Measurements from ENCODE around the gene OPCML.

The OPCML gene

GRCh38 chr11:132943706-132944568 lies 588.4 kb downstream of the OPCML start:
- Histone ChIP-seq H2AK5ac (ENCODE audit: low read depth, low read length) (no peak overlapping the region), H4K8ac (ENCODE audit: low read depth, low read length) (no peak overlapping the region), H2AFZ (ENCODE audit: low read length) (peak overlapping the region; percentile 88), H4K91ac (ENCODE audit: low read depth, low read length, poor library complexity) (no peak overlapping the region), H2BK12ac (ENCODE audit: low read length) (no peak overlapping the region), H3K79me1 (ENCODE audit: low read depth, low read length) (no peaks in the 10 kb centered on the region), H3K9me3 (replicated peaks in 1 of 2; ENCODE audit: control insufficient read depth in 2 of 2, insufficient read depth in 1 of 2, low read depth in 1 of 2, low read length in 2 of 2) (no peaks in the 10 kb centered on the region), H3K14ac (ENCODE audit: low read length) (no peak overlapping the region), H3K23ac (ENCODE audit: low read depth, low read length, poor library complexity) (no peak overlapping the region), H2BK5ac (ENCODE audit: low read length) (no peak overlapping the region), H3K27me3 (ENCODE audit: control insufficient read depth in 3 of 3, insufficient read depth in 3 of 3, low read depth in 1 of 3, low read length in 3 of 3) (peaks cover 0 to 55% (median 19%) of the 10 kb centered on the region in 3 experiments), H3K4ac (ENCODE audit: low read length) (no peak overlapping the region), H3K4me3 (ENCODE audit: low read length in 2 of 2) (peak overlapping the region; percentile 42 to 79), H3K9ac (ENCODE audit: low read depth, low read length, poor library complexity) (peak overlapping the region; percentile 72), H2BK15ac (ENCODE audit: low read length) (no peak overlapping the region), H3K36me3 (replicated peaks in 1 of 2; ENCODE audit: control insufficient read depth in 2 of 2, insufficient read depth in 2 of 2, low read length in 2 of 2) (no peaks in the 10 kb centered on the region), H3K4me1 (ENCODE audit: control insufficient read depth in 2 of 2, insufficient read depth in 1 of 2, low read depth in 1 of 2, low read length in 2 of 2) (peaks cover 2 to 9% of the 10 kb centered on the region in 2 donors), H3K4me2 (ENCODE audit: insufficient read depth, low read length, poor library complexity, severe bottlenecking) (peak overlapping the region; percentile 87), H3K27ac (replicated peaks; ENCODE audit: low read length) (no peak overlapping the region), H3K18ac (ENCODE audit: low read length) (peak overlapping the region; percentile 83), H2BK120ac (ENCODE audit: low read depth, low read length) (no peak overlapping the region)
- WGBS, 2 donors (ENCODE audit: extremely low coverage in 2 of 2, insufficient read length in 2 of 2, insufficient replicate concordance in 1 of 2), result no CpG with 5 or more reads among the region's 104 CpGs
- DNase-seq (ENCODE audit: low spot score), result peak; percentile 27

GRCh38 chr11:132943357-132943705 lies 589.0 kb downstream of the OPCML start:
- WGBS, 2 donors (ENCODE audit: extremely low coverage in 2 of 2, insufficient read length in 2 of 2, insufficient replicate concordance in 1 of 2), result no CpG with 5 or more reads among the region's 17 CpGs
- Histone ChIP-seq H3K4me2 (ENCODE audit: insufficient read depth, low read length, poor library complexity, severe bottlenecking) (peak overlapping the region; percentile 87), H2BK15ac (ENCODE audit: low read length) (no peak overlapping the region), H3K27ac (replicated peaks; ENCODE audit: low read length) (no peak overlapping the region), H3K4ac (ENCODE audit: low read length) (no peak overlapping the region), H3K14ac (ENCODE audit: low read length) (no peak overlapping the region), H3K79me1 (ENCODE audit: low read depth, low read length) (no peaks in the 10 kb centered on the region), H3K4me1 (ENCODE audit: control insufficient read depth in 2 of 2, insufficient read depth in 1 of 2, low read depth in 1 of 2, low read length in 2 of 2) (peaks cover 2 to 9% of the 10 kb centered on the region in 2 donors), H2AFZ (ENCODE audit: low read length) (peak overlapping the region; percentile 88), H3K4me3 (ENCODE audit: low read length in 2 of 2) (peak overlapping the region; percentile 42 to 79), H3K23ac (ENCODE audit: low read depth, low read length, poor library complexity) (no peak overlapping the region), H4K91ac (ENCODE audit: low read depth, low read length, poor library complexity) (no peak overlapping the region), H3K18ac (ENCODE audit: low read length) (peak overlapping the region; percentile 31), H2BK5ac (ENCODE audit: low read length) (no peak overlapping the region), H2BK12ac (ENCODE audit: low read length) (no peak overlapping the region), H3K9ac (ENCODE audit: low read depth, low read length, poor library complexity) (no peak overlapping the region), H2BK120ac (ENCODE audit: low read depth, low read length) (no peak overlapping the region), H4K8ac (ENCODE audit: low read depth, low read length) (no peak overlapping the region), H2AK5ac (ENCODE audit: low read depth, low read length) (no peak overlapping the region), H3K9me3 (replicated peaks in 1 of 2; ENCODE audit: control insufficient read depth in 2 of 2, insufficient read depth in 1 of 2, low read depth in 1 of 2, low read length in 2 of 2) (no peaks in the 10 kb centered on the region), H3K36me3 (replicated peaks in 1 of 2; ENCODE audit: control insufficient read depth in 2 of 2, insufficient read depth in 2 of 2, low read length in 2 of 2) (no peaks in the 10 kb centered on the region), H3K27me3 (ENCODE audit: control insufficient read depth in 3 of 3, insufficient read depth in 3 of 3, low read depth in 1 of 3, low read length in 3 of 3) (peaks cover 0 to 55% (median 19%) of the 10 kb centered on the region in 3 experiments)
- DNase-seq (ENCODE audit: low spot score), result peak; percentile 6

- peak overlapping the region; percentile 42 to 79 for H3K4me3 ChIP-seq (ENCODE audit: low read length in 2 of 2)
- no peak overlapping the region for H2BK120ac ChIP-seq (ENCODE audit: low read depth, low read length)
- peak; percentile 14 for DNase-seq (ENCODE audit: low spot score)
- H2BK15ac ChIP-seq (ENCODE audit: low read length), result no peak overlapping the region
- H3K27me3 ChIP-seq (ENCODE audit: control insufficient read depth in 3 of 3, insufficient read depth in 3 of 3, low read depth in 1 of 3, low read length in 3 of 3), result peaks cover 0 to 52% (median 19%) of the 10 kb centered on the region in 3 experiments
- no peak overlapping the region for H3K23ac ChIP-seq (ENCODE audit: low read depth, low read length, poor library complexity)
- H3K36me3 ChIP-seq (replicated peaks in 1 of 2; ENCODE audit: control insufficient read depth in 2 of 2, insufficient read depth in 2 of 2, low read length in 2 of 2), result no peaks in the 10 kb centered on the region
- peak overlapping the region; percentile 88 for H2AFZ ChIP-seq (ENCODE audit: low read length)
- no peaks in the 10 kb centered on the region for H3K9me3 ChIP-seq (replicated peaks in 1 of 2; ENCODE audit: control insufficient read depth in 2 of 2, insufficient read depth in 1 of 2, low read depth in 1 of 2, low read length in 2 of 2)
- H2BK12ac ChIP-seq (ENCODE audit: low read length), result no peak overlapping the region
- H3K18ac ChIP-seq (ENCODE audit: low read length), result peak overlapping the region; percentile 70
- H3K79me1 ChIP-seq (ENCODE audit: low read depth, low read length), result no peaks in the 10 kb centered on the region
- H3K14ac ChIP-seq (ENCODE audit: low read length), result no peak overlapping the region
- H2AK5ac ChIP-seq (ENCODE audit: low read depth, low read length), result no peak overlapping the region
- peak overlapping the region; percentile 73 for H3K9ac ChIP-seq (ENCODE audit: low read depth, low read length, poor library complexity)
- no peak overlapping the region for H4K91ac ChIP-seq (ENCODE audit: low read depth, low read length, poor library complexity)
- H3K4ac ChIP-seq (ENCODE audit: low read length), result no peak overlapping the region
- H3K4me1 ChIP-seq (ENCODE audit: control insufficient read depth in 2 of 2, insufficient read depth in 1 of 2, low read depth in 1 of 2, low read length in 2 of 2), result peaks cover 2 to 9% of the 10 kb centered on the region in 2 donors
- no peak overlapping the region for H2BK5ac ChIP-seq (ENCODE audit: low read length)
- no CpG with 5 or more reads among the region's 42 CpGs for WGBS, 2 donors (ENCODE audit: extremely low coverage in 2 of 2, insufficient read length in 2 of 2, insufficient replicate concordance in 1 of 2)
- no peak overlapping the region for H4K8ac ChIP-seq (ENCODE audit: low read depth, low read length)
- H3K27ac ChIP-seq (replicated peaks; ENCODE audit: low read length), result no peak overlapping the region
- peak overlapping the region; percentile 87 for H3K4me2 ChIP-seq (ENCODE audit: insufficient read depth, low read length, poor library complexity, severe bottlenecking)
Observed at GRCh38 chr11:132942611-132943356, 589.5 kb downstream of the OPCML start.

- Histone ChIP-seq H3K23ac (ENCODE audit: low read depth, low read length, poor library complexity) (no peak overlapping the region), H4K91ac (ENCODE audit: low read depth, low read length, poor library complexity) (no peak overlapping the region)
Observed at GRCh38 chr11:132941761-132942160, 590.5 kb downstream of the OPCML start.

More at GRCh38 chr11:132941761-132942160, 590.5 kb downstream of the OPCML start:
- Histone ChIP-seq H4K8ac (ENCODE audit: low read depth, low read length) (no peak overlapping the region), H3K4ac (ENCODE audit: low read length) (no peak overlapping the region), H2BK5ac (ENCODE audit: low read length) (no peak overlapping the region), H2AFZ (ENCODE audit: low read length) (no peak overlapping the region), H3K27me3 (ENCODE audit: control insufficient read depth in 3 of 3, insufficient read depth in 3 of 3, low read depth in 1 of 3, low read length in 3 of 3) (peaks cover 0 to 43% (median 19%) of the 10 kb centered on the region in 3 experiments), H3K4me1 (ENCODE audit: control insufficient read depth in 2 of 2, insufficient read depth in 1 of 2, low read depth in 1 of 2, low read length in 2 of 2) (peaks cover 2 to 9% of the 10 kb centered on the region in 2 donors), H3K9ac (ENCODE audit: low read depth, low read length, poor library complexity) (no peak overlapping the region), H2BK12ac (ENCODE audit: low read length) (no peak overlapping the region), H2AK5ac (ENCODE audit: low read depth, low read length) (no peak overlapping the region), H3K4me3 (ENCODE audit: low read length in 2 of 2) (no peak overlapping the region), H3K14ac (ENCODE audit: low read length) (no peak overlapping the region), H3K36me3 (replicated peaks in 1 of 2; ENCODE audit: control insufficient read depth in 2 of 2, insufficient read depth in 2 of 2, low read length in 2 of 2) (no peaks in the 10 kb centered on the region), H2BK120ac (ENCODE audit: low read depth, low read length) (no peak overlapping the region), H3K9me3 (replicated peaks in 1 of 2; ENCODE audit: control insufficient read depth in 2 of 2, insufficient read depth in 1 of 2, low read depth in 1 of 2, low read length in 2 of 2) (no peaks in the 10 kb centered on the region), H3K79me1 (ENCODE audit: low read depth, low read length) (no peaks in the 10 kb centered on the region), H3K18ac (ENCODE audit: low read length) (no peak overlapping the region), H3K4me2 (ENCODE audit: insufficient read depth, low read length, poor library complexity, severe bottlenecking) (no peak overlapping the region), H2BK15ac (ENCODE audit: low read length) (no peak overlapping the region), H3K27ac (replicated peaks; ENCODE audit: low read length) (no peak overlapping the region)
- no CpG with 5 or more reads among the region's 3 CpGs for WGBS, 2 donors (ENCODE audit: extremely low coverage in 2 of 2, insufficient read length in 2 of 2, insufficient replicate concordance in 1 of 2)
- no peak for DNase-seq (ENCODE audit: low spot score)
